Measurements from ENCODE around the gene PPP6R2. TPM values are rescaled to one million over a fixed set of nuclear protein-coding genes. Genes with fewer than 3 reads are reported as not detected.

Gene PPP6R2
- total and polyA plus RNA-seq, 2 of the 4 experiments (the other 2 are of a cell fraction): 49.2 to 51.6 TPM

DNA sequence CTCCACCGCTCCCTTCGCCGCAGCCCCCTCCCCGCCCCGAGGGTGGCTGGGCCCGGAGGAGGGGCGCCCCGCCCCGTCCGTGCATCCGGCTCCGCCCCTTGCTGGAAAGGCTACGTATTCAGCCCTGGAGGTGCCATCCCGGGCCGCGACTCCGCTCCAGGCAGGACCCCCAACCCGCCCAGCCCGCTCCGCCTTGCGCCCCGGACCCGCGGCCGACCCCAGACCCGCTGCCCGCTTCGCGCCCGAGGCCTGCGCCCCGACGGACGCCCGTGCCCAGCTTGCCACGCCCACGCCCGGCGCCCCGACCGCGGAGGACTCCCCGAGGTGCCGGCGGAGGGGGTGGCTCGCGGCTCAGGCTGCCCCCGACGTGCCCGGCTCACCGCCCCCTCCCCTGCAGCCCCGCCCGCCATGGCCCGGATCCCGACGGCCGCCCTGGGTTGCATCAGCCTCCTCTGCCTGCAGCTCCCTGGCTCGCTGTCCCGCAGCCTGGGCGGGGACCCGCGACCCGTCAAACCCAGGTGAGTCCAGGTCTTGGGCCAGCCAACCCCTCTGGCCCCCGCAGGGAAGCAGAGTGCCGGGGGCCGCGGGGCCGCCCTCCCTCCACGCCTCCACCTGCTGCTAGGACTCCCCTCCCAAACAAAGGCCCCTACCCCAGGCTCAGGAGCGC is 138.4 kb downstream of the PPP6R2 start, which contains the start of gene ADM2:
TSS of gene ADM2 (plus strand) at position 104 of the 667 bp plus-strand sequence. CDS start at position 409, 305 bp downstream.
- Histone ChIP-seq H3K36me3 (ENCODE audit: control insufficient read depth, insufficient read depth, low read length) (peaks cover 4% of the 10 kb centered on the region; the same call in 1 of the 2 replicates), H2BK120ac (ENCODE audit: low read depth, low read length) (peak within 1 kb of the TSS; percentile 72), H3K4me3 (ENCODE audit: insufficient read depth, low read depth, low read length) (peak within 1 kb of the TSS; percentile 57), H3K18ac (ENCODE audit: low read depth, low read length) (peak within 1 kb of the TSS; percentile 1; the same call in 1 of the 2 replicates), H2AK9ac (replicated peaks; ENCODE audit: low read depth, low read length, poor library complexity) (peak within 1 kb of the TSS; percentile 99), H3K79me1 (ENCODE audit: low read depth in 1 of 2, low read length in 2 of 2) (peaks cover 0 to 3% of the 10 kb centered on the region in 2 experiments; a peak in 1 of 4 replicates), H4K91ac (ENCODE audit: insufficient read depth, low read depth, low read length) (peak within 1 kb of the TSS; percentile 94), H4K20me1 (ENCODE audit: insufficient read depth, low read length) (no peaks in the 10 kb centered on the region; the same call in 1 of the 2 replicates), H3K56ac (ENCODE audit: extremely low read depth, insufficient read depth, low read length) (peak within 1 kb of the TSS; percentile 17; the same call in 1 of the 2 replicates), H3K4ac (ENCODE audit: low read depth, low read length) (peak within 1 kb of the TSS; percentile 91), H2BK5ac (ENCODE audit: low read depth, low read length, poor library complexity, severe bottlenecking) (no peak within 1 kb of the TSS), H3K4me1 (ENCODE audit: control insufficient read depth, insufficient read depth, low read length) (no peaks in the 10 kb centered on the region; the same call in 1 of the 2 replicates), H3K9ac (ENCODE audit: low read depth, low read length) (peak within 1 kb of the TSS; percentile 64), H4K5ac (ENCODE audit: low read depth, low read length) (no peak within 1 kb of the TSS; the same call in 1 of the 2 replicates), H3K27ac (ENCODE audit: insufficient read depth, low read length) (peak within 1 kb of the TSS; percentile 17), H2AK5ac (ENCODE audit: low read depth, low read length) (peak within 1 kb of the TSS; percentile 87), H3K23ac (ENCODE audit: low read depth, low read length) (peak within 1 kb of the TSS; percentile 78), H3K9me1 (ENCODE audit: insufficient read depth, low read length) (no peaks in the 10 kb centered on the region; the same call in 1 of the 2 replicates), H2AFZ (replicated peaks; ENCODE audit: low read length, poor library complexity) (peak within 1 kb of the TSS; percentile 86), H3K27me3 (ENCODE audit: control insufficient read depth, insufficient read depth, low read length) (peaks cover 21% of the 10 kb centered on the region), H3K9me3 (ENCODE audit: control insufficient read depth, insufficient read depth, low read length) (no peaks in the 10 kb centered on the region), H2BK15ac (ENCODE audit: low read depth, low read length) (no peak within 1 kb of the TSS; the same call in 2 of the 3 replicates), H2BK20ac (ENCODE audit: low read depth, low read length) (no peak within 1 kb of the TSS), H4K8ac (ENCODE audit: low read depth in 2 of 2, low read length in 2 of 2) (peak within 1 kb of the TSS; percentile 79 to 97; a peak in 3 of 4 replicates), H3K14ac (replicated peaks; ENCODE audit: low read depth, low read length) (peak within 1 kb of the TSS; percentile 85), H3K4me2 (ENCODE audit: low read depth, low read length) (peak within 1 kb of the TSS; percentile 53)
- POLR2A ChIA-PET (ENCODE audit: unreplicated experiment): no interaction called here
- CTCF ChIA-PET: no interaction called here
- intact Hi-C loops (cut with micrococcal nuclease): no loop called here
- in situ Hi-C loops (cut with MboI; ENCODE audit: low sequenced_read_pairs): no loop called here
- TF ChIP-seq MAZ (IDR thresholded peaks at IDR 0.05; ENCODE audit: borderline replicate concordance, low read depth, low read length): peak; percentile 66; the same call in 1 of the 2 replicates
- no peak for TF ChIP-seq NFE2L2 (IDR thresholded peaks at IDR 0.05; ENCODE audit: low read depth, low read length)
- TF ChIP-seq, protein P1, sequence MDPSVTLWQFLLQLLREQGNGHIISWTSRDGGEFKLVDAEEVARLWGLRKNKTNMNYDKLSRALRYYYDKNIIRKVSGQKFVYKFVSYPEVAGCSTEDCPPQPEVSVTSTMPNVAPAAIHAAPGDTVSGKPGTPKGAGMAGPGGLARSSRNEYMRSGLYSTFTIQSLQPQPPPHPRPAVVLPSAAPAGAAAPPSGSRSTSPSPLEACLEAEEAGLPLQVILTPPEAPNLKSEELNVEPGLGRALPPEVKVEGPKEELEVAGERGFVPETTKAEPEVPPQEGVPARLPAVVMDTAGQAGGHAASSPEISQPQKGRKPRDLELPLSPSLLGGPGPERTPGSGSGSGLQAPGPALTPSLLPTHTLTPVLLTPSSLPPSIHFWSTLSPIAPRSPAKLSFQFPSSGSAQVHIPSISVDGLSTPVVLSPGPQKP (IDR thresholded peaks at IDR 0.05; ENCODE audit: borderline replicate concordance, low read depth, low read length): no peak
- no peak for TF ChIP-seq POLR2A (IDR thresholded peaks at IDR 0.05; ENCODE audit: low read depth, low read length)
- peak; percentile 67 for TF ChIP-seq CEBPB (IDR thresholded peaks at IDR 0.05; ENCODE audit: low read depth, low read length)
- TF ChIP-seq, protein P2, sequence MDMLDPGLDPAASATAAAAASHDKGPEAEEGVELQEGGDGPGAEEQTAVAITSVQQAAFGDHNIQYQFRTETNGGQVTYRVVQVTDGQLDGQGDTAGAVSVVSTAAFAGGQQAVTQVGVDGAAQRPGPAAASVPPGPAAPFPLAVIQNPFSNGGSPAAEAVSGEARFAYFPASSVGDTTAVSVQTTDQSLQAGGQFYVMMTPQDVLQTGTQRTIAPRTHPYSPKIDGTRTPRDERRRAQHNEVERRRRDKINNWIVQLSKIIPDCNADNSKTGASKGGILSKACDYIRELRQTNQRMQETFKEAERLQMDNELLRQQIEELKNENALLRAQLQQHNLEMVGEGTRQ (IDR thresholded peaks at IDR 0.05; ENCODE audit: low read depth, low read length): no peak
- WGBS, 2 experiments (ENCODE audit: extremely low coverage in 2 of 2, insufficient read length in 1 of 2): 5% methylated on average over 23 of the region's 70 CpGs; no CpG with 5 or more reads in 1 of the 2 experiments
- dilution Hi-C loops (cut with HindIII; ENCODE audit: low sequenced_read_pairs, unreplicated experiment): no loop called here
- no peak for DNase-seq
- ATAC-seq (ENCODE audit: low read depth): peak; percentile 77
- BruUV-seq (replicated peaks): no TSS peak
